Progenitor cell of endocrine pancreas (in vitro differentiated cells): ENCODE data around the gene GULP1. TPM values are rescaled to one million over a fixed set of nuclear protein-coding genes. Genes with fewer than 3 reads are reported as not detected.

Experiments used
- DNase-seq: peaks from one replicate; pipeline ENCODE4 v3.0.0; 2021; ENCODE audit warnings: low spot score; ENCODE audit not compliant: unreplicated experiment
- H3K27ac Mint-ChIP-seq: 2 replicates; pipeline ENCODE4 v1.8.0; 2021; ENCODE audit warnings: mild to moderate bottlenecking, moderate library complexity, mixed read lengths
- H3K27me3 Mint-ChIP-seq: 2 replicates; pipeline ENCODE4 v1.8.0; 2021; ENCODE audit warnings: mixed read lengths
- H3K36me3 Mint-ChIP-seq: 2 replicates; pipeline ENCODE4 v1.8.0; 2022; ENCODE audit warnings: mixed read lengths; ENCODE audit not compliant: insufficient read depth
- H3K4me1 Mint-ChIP-seq: 2 replicates; pipeline ENCODE4 v1.8.0; 2021; ENCODE audit warnings: low read depth, mixed read lengths
- H3K4me3 Mint-ChIP-seq: 2 replicates; pipeline ENCODE4 v1.8.0; 2021; ENCODE audit warnings: low read depth, mild to moderate bottlenecking, moderate library complexity, mixed read lengths
- H3K9me3 Mint-ChIP-seq: 2 replicates; pipeline ENCODE4 v1.8.0; 2021; ENCODE audit warnings: low read depth, mixed read lengths
- CTCF ChIP-seq: fragments of 200-600 bp; sonication (generic); IDR thresholded peaks from one replicate; pipeline ENCODE4 v1.5.0; 2021; ENCODE audit warnings: antibody characterized with exemption, mild to moderate bottlenecking; ENCODE audit not compliant: unreplicated experiment
- total RNA-seq: library from RNA; stranded (reverse); gene quantifications from 2 replicates; pipeline ENCODE4 v1.2.1, GENCODE V29; 2021

Gene GULP1
- total RNA-seq, 1 donor from 2014 or later: 39.4 TPM

DNA sequence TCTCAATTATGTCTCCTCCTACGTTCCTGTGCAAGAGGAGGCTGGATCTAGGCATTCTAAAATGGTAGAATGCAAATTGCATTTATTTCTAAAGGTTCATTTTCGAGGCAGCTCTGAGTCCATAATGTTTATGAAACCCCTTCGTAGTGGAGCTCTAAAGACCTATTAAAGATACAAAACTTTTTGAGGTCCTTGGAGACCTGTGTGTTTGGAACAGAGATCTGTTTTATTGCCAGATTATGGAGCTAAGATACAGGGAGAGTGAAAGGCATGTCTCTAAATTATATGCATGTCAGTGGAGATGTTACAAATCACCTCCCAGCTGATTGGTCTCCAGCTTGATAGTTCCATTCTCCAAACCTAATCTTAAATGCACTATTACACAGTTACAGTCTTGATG is 335.8 kb downstream of the GULP1 start:
- H3K4me3 Mint-ChIP-seq: no peak overlapping the region
- no peaks in the 10 kb centered on the region for H3K9me3 Mint-ChIP-seq
- TF ChIP-seq CTCF: no peak
- H3K4me1 Mint-ChIP-seq: peaks cover 9% of the 10 kb centered on the region
- H3K27me3 Mint-ChIP-seq: no peaks in the 10 kb centered on the region
- H3K36me3 Mint-ChIP-seq: no peaks in the 10 kb centered on the region
- DNase-seq: no peak
- H3K27ac Mint-ChIP-seq: no peak overlapping the region

GRCh38 chr2:188628989-188629752 is 337.5 kb downstream of the GULP1 start:
- H3K4me1 Mint-ChIP-seq: peaks cover 9% of the 10 kb centered on the region
- no peak overlapping the region for H3K27ac Mint-ChIP-seq
- no peaks in the 10 kb centered on the region for H3K9me3 Mint-ChIP-seq
- H3K27me3 Mint-ChIP-seq: no peaks in the 10 kb centered on the region
- no peak overlapping the region for H3K4me3 Mint-ChIP-seq
- no peak for TF ChIP-seq CTCF
- H3K36me3 Mint-ChIP-seq: no peaks in the 10 kb centered on the region
- DNase-seq: no peak

DNA sequence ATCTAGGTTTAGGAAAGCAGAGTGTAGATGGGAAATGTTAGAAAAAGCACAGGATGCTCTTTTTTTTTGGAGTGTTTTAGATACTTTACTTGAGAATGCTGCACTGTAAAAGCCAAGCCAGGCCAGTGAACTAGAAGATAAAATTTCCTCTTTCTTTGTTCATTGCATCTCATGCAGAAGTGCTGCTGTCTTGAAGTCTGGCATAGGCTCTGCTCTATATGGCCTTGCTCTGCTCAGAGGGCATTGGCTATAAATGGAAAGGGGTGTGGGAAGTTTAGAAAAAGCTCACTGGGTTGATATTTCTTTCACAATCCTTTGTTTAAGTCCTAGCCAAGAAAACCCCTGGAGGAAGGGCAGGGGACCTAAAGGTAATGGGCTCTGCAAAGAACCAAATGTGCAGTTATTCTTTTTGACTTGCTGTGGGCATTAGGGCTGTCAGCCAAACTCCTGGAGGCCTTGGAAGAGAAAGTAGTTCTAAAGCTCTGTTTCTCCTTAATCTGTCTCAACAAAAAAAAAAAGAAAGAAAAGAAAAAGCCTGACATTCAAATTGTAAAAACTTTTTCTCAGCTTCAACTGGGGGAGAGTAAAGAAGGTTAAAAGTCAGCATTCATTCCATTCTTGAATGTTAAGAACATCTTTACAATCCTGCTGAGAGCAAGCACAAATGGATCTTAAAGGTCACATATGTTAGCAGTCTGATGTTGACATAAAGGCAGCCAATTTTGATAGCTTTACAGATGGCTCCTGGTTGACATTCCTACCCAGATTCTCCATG is 338.3 kb downstream of the GULP1 start:
- H3K4me3 Mint-ChIP-seq: no peak overlapping the region

GRCh38 chr2:188631037-188631809 is 339.5 kb downstream of the GULP1 start:
- Mint-ChIP-seq H3K36me3 (no peaks in the 10 kb centered on the region), H3K9me3 (no peaks in the 10 kb centered on the region), H3K4me3 (no peak overlapping the region), H3K27me3 (no peaks in the 10 kb centered on the region), H3K27ac (no peak overlapping the region), H3K4me1 (peaks cover 7% of the 10 kb centered on the region)
- no peak for TF ChIP-seq CTCF
- no peak for DNase-seq

More for the DNA sequence above, 338.3 kb downstream of the GULP1 start:
- no peak for DNase-seq
- Mint-ChIP-seq H3K4me1 (peaks cover 7% of the 10 kb centered on the region), H3K36me3 (no peaks in the 10 kb centered on the region), H3K27ac (peak overlapping the region; percentile 71), H3K9me3 (no peaks in the 10 kb centered on the region), H3K27me3 (no peaks in the 10 kb centered on the region)
- TF ChIP-seq CTCF: no peak

GRCh38 chr2:188634656-188635055 is 343.0 kb downstream of the GULP1 start:
- no peak overlapping the region for H3K27ac Mint-ChIP-seq
- DNase-seq: no peak
- peaks cover 7% of the 10 kb centered on the region for H3K4me1 Mint-ChIP-seq
- TF ChIP-seq CTCF: no peak
- H3K4me3 Mint-ChIP-seq: no peak overlapping the region
- no peaks in the 10 kb centered on the region for H3K36me3 Mint-ChIP-seq
- no peaks in the 10 kb centered on the region for H3K9me3 Mint-ChIP-seq
- H3K27me3 Mint-ChIP-seq: no peaks in the 10 kb centered on the region
